ENCODE measurements around the gene MIA2. TPM values are rescaled to one million over a fixed set of nuclear protein-coding genes. Genes with fewer than 3 reads are reported as not detected.
"Not testable (repeated sequence)": the region's sequence is repeated elsewhere in the genome, so short reads cannot be mapped to it uniquely, and the experiment has no call there.

MIA2 gene
- total RNA-seq, 4 donors from 2014 or later: 13.8 to 19.4 (median 16.7) TPM

GRCh38 chr14:39343614-39344013 is 109.9 kb downstream of the MIA2 start:
- no peak for DNase-seq (ENCODE audit: low spot score)
- no peak for TF ChIP-seq CTCF (IDR thresholded peaks at IDR 0.05)
- no peak for ATAC-seq (ENCODE audit: low FRiP score)

GRCh38 chr14:39350866-39351265 is 117.2 kb downstream of the MIA2 start:
- DNase-seq (ENCODE audit: low spot score) (no peak), ATAC-seq (ENCODE audit: low FRiP score) (no peak)

GRCh38 chr14:39351708-39352107 is 118.0 kb downstream of the MIA2 start:
- no peak for DNase-seq (ENCODE audit: low spot score)
- ATAC-seq (ENCODE audit: low FRiP score): no peak
- no peak for TF ChIP-seq CTCF (IDR thresholded peaks at IDR 0.05)

More at GRCh38 chr14:39350866-39351265, 117.2 kb downstream of the MIA2 start:
- TF ChIP-seq CTCF (IDR thresholded peaks at IDR 0.05): no peak

- not testable (repeated sequence) for DNase-seq (ENCODE audit: low spot score); ATAC-seq (ENCODE audit: low FRiP score)
These were observed 125.4 kb downstream of the MIA2 start for GRCh38 chr14:39359069-39359468.

- DNase-seq (ENCODE audit: low spot score) (no peak), ATAC-seq (ENCODE audit: low FRiP score) (no peak)
- no peak for TF ChIP-seq CTCF (IDR thresholded peaks at IDR 0.05)
These were observed 126.6 kb downstream of the MIA2 start for GRCh38 chr14:39360316-39360715.

- not testable (repeated sequence) for ATAC-seq (ENCODE audit: low FRiP score); DNase-seq (ENCODE audit: low spot score)
These were observed 127.8 kb downstream of the MIA2 start for GRCh38 chr14:39361556-39361955.

- TF ChIP-seq CTCF (IDR thresholded peaks at IDR 0.05): no peak
- DNase-seq (ENCODE audit: low spot score) (no peak), ATAC-seq (ENCODE audit: low FRiP score) (no peak)
These were observed 130.8 kb downstream of the MIA2 start for GRCh38 chr14:39364509-39364908.

- no peak for ATAC-seq (ENCODE audit: low FRiP score)
- no peak for DNase-seq (ENCODE audit: low spot score)
- no peak for TF ChIP-seq CTCF (IDR thresholded peaks at IDR 0.05)
These were observed 131.6 kb downstream of the MIA2 start for GRCh38 chr14:39365354-39365753.

All from omental fat pad (tissue), 4 donors.